Fibroblast of skin of scalp (primary cell): ENCODE data around the gene CYP27A1.
"Not testable (repeated sequence)": the region's sequence is repeated elsewhere in the genome, so short reads cannot be mapped to it uniquely, and the experiment has no call there.

Experiments
- DNase-seq: peaks from one replicate; pipeline ENCODE4 v3.0.0-alpha.2; 2013

The CYP27A1 gene

GRCh38 chr2:218832520-218832919 lies 50.6 kb downstream of the CYP27A1 start:
- peak; percentile 19 for DNase-seq

GRCh38 chr2:218833023-218833609 lies 51.2 kb downstream of the CYP27A1 start:
- no peak for DNase-seq

DNA sequence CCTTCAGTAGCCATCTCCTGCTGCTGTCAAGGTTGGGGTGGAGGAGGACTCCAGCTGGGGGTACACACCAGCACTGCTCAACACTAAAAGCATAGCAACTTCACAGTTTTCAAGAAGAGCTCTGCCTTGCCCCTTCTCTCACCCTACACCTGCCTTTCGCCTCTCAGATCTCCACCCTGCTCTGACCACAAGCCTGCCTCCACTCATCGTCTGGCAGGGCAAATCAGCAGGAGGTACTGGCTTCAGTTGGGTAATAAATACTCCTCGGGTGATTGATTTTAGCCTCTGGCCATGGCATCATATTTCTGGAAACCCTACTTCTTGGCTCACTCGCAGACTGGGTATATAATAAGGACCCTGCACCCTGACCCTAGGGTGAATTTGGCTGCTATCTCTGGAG lies 52.7 kb downstream of the CYP27A1 start:
- DNase-seq = no peak

DNA sequence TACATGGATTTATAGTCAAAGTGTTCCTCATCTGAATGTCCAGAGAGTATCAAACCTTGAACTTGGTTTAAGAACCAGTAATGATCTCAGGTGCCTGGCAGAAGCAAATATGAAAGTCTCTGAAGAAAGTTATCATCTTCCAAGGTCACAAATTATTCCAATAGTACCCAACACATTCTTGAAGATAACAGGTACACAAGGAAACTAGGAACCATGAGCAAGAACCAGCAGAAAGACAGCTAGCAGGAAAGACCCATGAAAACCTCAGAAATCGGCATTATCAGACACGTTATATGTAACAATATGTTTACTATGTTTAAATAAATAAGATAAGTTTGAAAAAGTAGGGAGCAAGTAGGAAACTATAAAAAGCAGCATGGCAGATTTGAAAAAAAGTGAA lies 55.5 kb downstream of the CYP27A1 start:
- no peak for DNase-seq

DNA sequence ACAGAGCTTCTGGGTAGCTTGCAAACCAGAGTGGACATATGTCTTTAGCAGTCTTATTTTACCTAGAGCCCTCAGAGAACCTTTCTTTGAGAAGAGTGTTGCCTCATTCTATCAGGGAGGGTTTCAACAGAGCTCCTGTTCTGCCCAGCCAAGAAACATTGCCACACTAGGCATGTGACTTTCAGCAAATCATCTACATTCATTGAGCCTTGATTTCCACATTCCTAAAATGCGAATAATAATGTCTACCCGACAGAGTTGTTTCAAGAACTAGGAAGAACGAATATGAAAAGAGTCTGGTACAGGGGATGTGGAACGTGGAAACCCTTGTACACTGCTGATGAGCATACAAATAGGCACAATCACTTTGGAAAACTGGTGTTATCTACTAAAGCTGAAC lies 57.5 kb downstream of the CYP27A1 start:
- peak; percentile 43 for DNase-seq

GRCh38 chr2:218839888-218840287 lies 57.9 kb downstream of the CYP27A1 start:
- DNase-seq = no peak

- not testable (repeated sequence) for DNase-seq
These were observed 62.4 kb downstream of the CYP27A1 start for GRCh38 chr2:218844334-218844733.

DNA sequence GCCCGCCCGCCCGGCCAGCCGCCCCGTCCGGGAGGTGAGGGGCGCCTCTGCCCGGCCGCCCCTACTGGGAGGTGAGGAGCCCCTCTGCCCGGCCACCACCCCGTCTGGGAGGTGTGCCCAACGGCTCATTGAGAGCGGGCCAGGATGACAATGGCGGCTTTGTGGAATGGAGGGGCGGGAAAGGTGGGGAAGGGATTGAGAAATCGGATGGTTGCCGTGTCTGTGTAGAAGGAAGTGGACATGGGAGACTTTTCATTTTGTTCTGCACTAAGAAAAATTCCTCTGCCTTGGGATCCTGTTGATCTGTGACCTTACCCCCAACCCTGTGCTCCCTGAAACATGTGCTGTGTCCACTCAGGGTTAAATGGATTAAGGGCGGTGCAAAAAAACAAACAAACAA lies 65.0 kb downstream of the CYP27A1 start:
- DNase-seq = not testable (repeated sequence)

GRCh38 chr2:218849721-218850120 lies 67.8 kb downstream of the CYP27A1 start:
- DNase-seq = no peak

DNA sequence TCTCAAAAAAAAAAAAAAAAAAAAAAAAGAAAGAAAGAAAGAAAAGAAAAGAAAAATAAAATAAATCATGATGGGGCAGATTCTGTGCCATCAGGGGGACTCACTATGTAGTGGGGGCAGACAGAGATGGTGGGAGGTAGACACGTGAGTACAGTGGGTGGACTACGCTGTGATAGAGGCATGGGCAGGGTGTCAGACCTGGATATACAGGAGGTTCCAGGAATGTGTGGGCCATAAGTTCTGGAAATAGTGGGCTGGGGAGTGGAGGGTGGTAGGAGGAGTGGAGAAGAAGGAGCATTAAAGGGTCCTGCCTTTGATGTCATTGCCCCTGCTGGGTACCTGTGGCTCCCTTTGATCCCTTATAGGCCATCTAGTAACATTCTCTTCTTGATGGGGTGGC lies 68.8 kb downstream of the CYP27A1 start:
- DNase-seq = no peak

- DNase-seq = no peak
These were observed 69.3 kb downstream of the CYP27A1 start for GRCh38 chr2:218851286-218851685.

DNA sequence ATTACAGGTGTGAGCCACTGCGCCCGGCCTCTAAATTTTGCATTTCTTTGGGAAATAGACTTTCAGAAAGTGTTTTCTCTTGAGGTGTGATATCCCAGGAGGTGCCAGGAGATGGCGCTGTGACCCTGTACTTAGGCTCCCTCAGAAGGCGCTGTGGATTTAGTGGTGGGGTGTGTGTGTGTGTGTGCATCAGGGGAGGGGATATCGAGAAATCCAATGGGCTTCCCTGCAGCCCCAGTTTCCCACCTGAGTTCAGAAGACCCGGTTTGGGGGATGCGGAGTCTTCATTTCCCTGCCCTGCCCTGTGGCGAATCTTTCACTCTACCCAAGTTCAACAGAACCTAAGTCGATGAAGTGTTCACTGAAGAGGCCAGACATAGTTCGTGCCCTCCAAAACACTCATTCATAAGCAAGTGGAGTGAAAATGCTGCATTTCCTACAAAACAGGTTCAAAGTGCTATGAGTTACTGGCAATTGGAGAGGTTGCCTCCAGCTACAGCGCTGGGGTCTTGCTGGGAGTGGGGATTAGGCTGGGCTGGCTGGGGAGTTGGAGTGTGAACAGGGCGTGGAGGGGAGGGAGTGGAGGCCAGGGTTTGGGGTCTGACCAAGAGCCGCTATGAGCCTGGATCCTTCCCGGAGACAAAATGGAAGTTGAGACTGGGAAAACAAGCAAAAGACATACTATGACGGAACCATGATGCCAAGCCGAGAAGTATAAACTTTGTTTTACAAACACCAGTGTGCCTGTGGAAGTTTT lies 71.1 kb downstream of the CYP27A1 start:
- peak; percentile 57 for DNase-seq

DNA sequence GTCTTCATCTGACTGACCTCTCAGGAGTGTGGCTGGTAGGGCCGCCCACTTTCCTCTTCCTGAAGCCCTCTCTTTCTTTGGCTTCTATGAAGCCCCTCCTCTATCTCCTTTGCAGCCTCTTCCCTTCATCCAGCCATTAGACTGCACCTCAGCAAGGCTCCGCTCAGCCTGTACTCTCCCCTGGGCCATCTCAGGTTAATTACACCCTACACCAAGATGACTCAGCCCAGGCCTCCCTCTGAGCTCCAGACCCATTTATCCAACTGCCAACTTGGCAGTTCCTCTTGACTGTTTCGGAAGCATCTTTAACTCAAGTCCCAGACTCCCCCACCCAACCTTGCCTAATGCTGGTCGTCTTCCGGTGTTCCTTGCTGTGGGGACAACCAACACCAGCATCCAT lies 71.8 kb downstream of the CYP27A1 start:
- DNase-seq = peak; percentile 22

- no peak for DNase-seq
These were observed 72.9 kb downstream of the CYP27A1 start for GRCh38 chr2:218854860-218855259.

DNA sequence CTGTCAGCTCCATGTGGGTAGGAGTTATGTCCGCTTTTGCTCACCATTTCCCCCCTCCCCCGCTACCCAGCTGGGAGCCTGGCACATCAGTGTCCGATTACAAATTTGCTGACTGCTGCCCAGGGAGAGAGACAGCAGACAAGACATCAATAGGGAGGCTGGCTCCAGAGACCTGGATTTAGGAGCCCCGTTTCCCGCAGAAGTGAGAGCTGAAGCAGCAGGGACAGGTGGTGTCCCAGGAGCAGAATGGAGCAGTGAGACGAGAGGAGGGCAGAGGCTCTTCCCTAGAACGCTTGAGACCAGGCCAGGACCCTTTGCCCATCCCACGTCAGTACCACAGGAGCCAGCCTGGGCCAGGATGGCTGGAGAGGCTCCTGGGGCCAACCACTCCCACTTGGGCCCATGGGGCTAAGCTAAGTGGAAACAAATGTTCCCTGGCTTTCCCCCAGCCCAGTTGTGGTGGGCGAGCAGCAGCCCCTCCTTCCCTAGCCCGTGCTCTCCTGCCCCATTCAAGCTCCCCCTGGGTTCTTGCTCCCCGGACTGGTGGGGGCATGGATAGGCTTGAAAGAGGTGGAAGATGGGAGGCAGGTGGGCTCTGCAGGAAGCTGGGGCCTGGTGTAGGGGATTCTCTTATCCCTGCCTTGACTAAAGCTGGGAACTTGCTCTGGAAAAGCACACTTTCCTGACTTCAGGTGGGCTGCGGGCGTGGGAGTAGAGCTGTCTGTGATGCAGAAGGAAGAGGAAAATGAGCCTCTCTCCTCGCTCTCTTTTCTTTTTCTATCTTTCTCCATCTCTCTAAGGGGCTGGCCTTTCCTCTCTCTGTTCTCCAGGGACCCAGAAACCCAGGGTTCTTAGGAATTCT lies 73.6 kb downstream of the CYP27A1 start:
- no peak for DNase-seq

DNA sequence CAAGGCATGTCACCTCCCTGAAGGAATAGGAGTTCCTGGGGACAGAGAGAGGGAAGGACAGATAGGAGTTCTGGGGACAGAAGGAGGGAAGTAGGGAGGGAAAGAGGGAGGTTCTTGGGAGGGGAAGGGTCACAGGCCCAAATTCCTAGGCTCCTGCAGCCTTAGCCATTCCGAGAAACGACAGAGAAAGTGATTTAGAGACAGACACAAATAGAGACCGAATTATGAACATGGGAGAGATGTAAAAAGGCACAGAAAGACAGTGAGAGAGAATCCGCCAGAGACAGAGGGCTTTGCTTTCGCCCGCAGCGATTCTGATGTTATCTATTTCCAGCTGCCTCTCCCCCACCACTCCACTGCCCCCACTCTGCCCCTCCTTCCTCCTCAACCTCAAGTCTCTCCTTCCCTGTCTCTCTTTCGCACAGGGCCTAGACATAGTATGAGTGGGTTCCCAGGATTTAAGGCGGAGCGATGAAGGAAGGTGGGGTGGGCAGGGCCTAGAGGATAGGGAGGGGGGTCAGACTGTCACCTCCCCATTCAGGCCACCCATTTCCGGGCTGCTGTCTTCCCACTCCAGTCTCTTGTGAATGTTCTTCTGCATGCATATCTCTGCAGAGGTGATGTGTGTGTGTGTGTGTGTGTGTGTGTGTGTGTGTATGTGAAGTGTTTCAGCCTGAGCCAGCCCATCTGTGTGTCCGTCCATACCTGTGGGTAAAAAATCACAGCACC lies 74.4 kb downstream of the CYP27A1 start:
- no peak for DNase-seq

- DNase-seq = no peak
These were observed 74.9 kb downstream of the CYP27A1 start for GRCh38 chr2:218856896-218857243.

DNA sequence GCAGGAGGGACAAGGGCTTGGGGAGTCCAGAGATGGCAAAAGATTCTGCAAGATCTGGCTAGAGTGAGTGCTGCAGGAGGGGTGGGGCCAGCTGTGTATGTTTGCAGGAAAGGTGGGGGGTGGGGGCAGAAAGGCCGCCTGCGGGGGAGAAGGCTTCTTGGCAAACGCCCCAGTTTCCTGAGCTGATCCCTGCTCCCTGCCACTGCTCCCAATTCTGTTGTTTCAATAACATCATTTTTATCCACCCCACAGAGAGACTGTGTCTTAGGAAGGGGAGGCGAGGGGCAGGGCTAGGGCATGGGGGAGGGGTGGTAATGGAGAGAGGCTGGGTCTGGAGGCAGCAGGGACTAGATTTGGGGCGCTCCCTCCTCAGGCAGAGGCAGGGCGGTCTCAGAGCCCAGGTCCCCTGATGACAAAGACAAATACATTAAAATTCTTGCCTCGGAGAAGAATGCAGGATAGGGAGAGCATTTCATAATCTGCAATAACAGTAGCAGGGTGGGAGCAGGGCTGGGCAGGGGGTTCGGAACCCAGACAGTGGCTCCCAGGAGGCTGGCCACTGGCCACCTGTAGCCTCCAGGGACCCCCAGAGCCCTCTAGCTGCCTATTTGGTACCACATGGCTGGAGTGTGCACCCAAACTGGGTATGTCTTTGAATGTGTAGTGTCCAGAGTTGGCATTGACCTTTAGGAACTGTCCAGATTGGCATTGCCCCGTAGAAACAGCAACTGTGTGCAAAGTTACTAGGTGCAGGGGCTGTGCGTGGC lies 75.6 kb downstream of the CYP27A1 start:
- DNase-seq = peak; percentile 47

- no peak for DNase-seq
These were observed 76.1 kb downstream of the CYP27A1 start for GRCh38 chr2:218858138-218858445.

GRCh38 chr2:218858671-218859555 lies 77.0 kb downstream of the CYP27A1 start:
- DNase-seq = no peak

DNA sequence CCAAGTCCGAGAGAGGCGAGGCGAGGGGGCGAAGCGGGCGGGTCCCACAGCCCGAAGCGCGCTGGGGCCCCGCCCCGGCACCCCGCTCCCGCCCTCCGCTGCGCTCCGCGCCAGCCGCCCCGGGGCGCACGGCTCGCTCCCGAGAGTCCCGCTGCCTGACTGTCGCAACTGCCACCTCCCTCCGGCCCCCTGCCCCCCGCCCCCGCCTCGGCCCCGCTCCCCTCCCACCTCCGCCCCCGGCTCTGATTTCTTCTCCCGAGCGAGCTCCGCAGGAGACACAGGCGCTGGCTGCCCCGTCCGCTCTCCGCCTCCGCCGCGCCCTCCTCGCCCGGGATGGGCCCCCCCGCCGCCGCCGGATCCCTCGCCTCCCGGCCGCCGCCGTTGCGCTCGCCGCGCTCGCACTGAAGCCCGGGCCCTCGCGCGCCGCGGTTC lies 77.6 kb downstream of the CYP27A1 start, which contains the start of gene WNT6:
Gene WNT6 (plus strand): TSS at position 250 of the 432 bp plus-strand sequence. CDS start 233 bp downstream, outside the sequence.
- DNase-seq = no peak
